NCI-H1694 treated with DMSO at 0.1 percent for 48 hours (cell line): Measurements from ENCODE around the gene WDTC1.
"Not testable (repeated sequence)": the region's sequence is repeated elsewhere in the genome, so short reads cannot be mapped to it uniquely, and the experiment has no call there.

Experiments
- DNase-seq: peaks from one replicate; lab custom pipeline; 2025; lab: John Stamatoyannopoulos, UW

Gene WDTC1

GRCh38 chr1:27234049-27234882 is at the start of gene WDTC1:
Gene WDTC1 (plus strand): TSS chr1:27234632. CDS start chr1:27261055, 26,423 bp downstream.
- DNase-seq = peak; percentile 85

GRCh38 chr1:27184665-27185064 is 49.8 kb upstream of the WDTC1 start:
- DNase-seq = not testable (repeated sequence)

- no peak for DNase-seq
Observed at GRCh38 chr1:27192039-27192529, 42.3 kb upstream of the WDTC1 start.

DNA sequence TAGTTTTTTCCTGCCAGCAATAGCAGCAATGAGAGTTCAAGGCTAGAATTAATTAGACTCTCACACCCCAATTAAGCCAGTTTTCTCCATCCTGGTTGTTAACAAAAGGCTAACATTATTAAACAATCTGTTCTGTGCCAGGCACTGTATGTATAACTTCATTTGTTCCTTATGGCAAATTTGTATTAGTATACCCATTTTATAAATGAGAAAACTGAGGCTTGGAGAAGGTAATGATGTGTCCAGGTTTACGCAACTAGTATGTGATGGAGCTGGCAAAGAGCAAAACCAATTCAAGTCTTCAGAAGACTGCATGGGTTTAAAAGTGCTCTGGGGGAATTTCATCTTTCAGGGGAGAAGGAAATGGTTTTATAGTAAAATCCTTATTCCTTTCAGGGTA is 41.2 kb upstream of the WDTC1 start:
- no peak for DNase-seq

GRCh38 chr1:27201295-27201694 is 33.1 kb upstream of the WDTC1 start:
- DNase-seq = no peak

- DNase-seq = no peak
Observed at GRCh38 chr1:27203946-27204345, 30.5 kb upstream of the WDTC1 start.

GRCh38 chr1:27207238-27207637 is 27.2 kb upstream of the WDTC1 start:
- not testable (repeated sequence) for DNase-seq

- not testable (repeated sequence) for DNase-seq
Observed at GRCh38 chr1:27208143-27208850, 26.1 kb upstream of the WDTC1 start.

DNA sequence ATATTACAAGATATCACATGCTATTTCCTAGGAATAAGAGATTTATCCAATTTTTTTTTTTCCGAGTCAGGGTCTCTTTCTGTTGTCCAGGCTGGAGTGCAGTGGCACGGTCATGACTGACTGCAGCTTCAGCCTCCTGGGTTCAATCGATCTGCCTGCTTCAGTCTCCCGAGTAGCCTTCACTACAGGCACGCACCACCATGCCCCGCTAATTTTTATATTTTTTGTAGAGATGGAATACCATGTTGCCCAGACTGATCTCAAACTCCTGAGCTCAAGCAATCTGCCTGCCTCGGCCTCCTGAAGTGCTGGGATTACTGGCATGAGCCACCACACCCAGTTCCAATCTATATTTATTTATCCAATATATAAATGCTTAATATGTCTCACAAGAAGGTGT is 18.0 kb upstream of the WDTC1 start:
- no peak for DNase-seq

DNA sequence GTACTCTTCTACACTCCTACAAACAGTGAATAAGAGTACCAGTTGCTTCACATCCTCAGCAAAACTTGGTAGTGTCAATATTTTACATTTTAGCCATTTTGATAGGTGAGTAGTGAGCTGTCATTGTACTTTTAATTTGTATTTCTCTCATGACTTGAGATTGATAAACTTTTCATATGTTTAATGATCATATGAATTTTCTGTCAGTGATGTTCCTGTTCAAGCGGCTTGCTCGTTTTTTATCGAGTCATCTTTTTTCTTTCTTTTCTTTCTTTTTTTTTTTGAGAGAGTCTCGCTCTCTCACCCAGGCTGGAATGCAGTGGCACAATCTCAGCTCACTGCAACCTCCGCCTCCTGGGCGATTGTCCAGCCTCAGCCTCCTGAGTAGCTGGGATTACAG is 17.0 kb upstream of the WDTC1 start:
- no peak for DNase-seq

DNA sequence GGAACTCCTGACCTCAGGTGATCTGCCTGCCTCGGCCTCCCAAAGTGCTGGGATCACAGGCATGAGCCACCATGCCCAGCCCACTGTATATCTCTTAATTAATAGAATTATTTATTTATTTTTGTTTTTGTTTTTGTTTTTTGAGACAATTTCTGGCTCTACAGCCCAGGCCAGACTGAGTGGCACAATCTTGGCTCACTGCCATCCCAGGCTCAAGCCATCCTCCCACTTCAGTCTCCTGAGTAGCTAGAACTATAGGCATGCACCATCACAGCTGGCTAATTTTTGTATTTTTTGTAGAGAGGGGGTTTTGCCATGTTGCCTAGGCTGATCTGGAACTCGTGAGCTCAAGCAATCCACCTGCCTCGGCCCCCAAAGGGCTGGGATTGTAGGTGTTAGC is 15.7 kb upstream of the WDTC1 start:
- no peak for DNase-seq

DNA sequence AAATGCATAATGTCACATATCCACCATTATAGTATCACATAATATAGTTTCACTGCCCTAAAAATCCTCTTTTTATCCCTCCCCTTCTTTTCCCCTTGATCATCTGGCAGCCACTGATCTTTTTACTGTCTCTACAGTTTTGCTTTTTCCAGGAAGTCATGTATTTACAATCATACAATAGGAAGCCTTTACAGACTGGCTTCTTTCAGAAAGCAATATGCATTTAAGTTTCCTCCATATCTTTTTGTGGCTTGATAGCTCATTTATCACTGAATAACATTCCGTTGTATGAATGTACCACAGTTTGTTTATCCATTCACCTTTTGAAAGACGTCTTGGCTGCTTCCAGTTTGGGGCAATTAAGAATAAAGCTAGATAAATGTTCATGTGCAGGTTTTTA is 14.3 kb upstream of the WDTC1 start:
- no peak for DNase-seq

DNA sequence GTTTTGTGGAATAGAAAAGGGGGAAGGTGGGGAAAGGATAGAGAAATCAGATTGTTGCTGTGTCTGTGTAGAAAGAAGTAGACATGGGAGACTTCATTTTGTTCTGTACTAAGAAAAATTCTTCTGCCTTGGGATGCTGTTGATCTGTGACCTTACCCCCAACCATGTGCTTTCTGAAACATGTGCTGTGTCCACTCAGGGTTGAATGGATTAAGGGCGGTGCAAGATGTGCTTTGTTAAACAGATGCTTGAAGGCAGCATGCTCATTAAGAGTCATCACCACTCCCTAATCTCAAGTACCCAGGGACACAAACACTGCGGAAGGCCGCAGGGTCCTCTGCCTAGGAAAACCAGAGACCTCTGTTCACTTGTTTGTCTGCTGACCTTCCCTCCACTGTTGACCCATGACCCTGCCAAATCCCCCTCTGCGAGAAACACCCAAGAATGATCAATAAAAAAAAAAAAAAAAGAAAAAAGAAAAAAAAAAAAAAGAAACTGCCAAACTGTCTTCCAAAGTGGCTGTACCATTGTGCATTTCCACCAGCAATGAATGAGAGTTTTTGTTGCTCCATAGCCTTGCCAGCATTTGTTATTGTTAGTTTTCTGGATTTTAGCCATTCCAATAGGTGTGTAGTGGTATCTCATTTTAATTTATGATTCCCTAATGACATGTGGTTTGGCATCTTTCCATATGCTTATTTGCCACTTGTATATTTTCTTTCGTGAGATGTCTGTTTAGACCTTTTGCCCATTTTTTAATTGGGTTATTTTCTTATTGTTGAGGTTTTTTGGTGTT is 13.5 kb upstream of the WDTC1 start:
- not testable (repeated sequence) for DNase-seq

GRCh38 chr1:27225621-27226020 is 8.8 kb upstream of the WDTC1 start:
- no peak for DNase-seq

DNA sequence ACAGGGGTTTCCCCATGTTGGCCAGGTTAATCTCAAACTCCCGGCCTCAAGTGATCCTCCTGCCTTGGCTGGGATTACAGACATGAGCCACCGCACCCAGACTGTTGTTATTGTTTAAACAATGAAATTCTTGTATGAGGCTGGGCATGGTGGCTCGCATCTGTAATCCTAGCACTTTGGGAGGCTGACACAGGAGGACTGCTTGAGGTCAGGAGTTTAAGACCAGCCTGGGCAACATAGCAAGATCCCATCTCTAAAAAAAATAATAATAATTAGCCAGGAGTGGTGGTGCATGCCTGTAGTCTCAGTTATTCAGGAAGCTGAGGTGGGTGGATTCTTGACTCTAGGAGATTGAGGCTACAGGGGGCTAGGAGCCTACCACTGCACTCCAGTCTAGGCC is 6.7 kb upstream of the WDTC1 start:
- no peak for DNase-seq

GRCh38 chr1:27233667-27234048 is 774 bp upstream of the WDTC1 start:
- DNase-seq = no peak

DNA sequence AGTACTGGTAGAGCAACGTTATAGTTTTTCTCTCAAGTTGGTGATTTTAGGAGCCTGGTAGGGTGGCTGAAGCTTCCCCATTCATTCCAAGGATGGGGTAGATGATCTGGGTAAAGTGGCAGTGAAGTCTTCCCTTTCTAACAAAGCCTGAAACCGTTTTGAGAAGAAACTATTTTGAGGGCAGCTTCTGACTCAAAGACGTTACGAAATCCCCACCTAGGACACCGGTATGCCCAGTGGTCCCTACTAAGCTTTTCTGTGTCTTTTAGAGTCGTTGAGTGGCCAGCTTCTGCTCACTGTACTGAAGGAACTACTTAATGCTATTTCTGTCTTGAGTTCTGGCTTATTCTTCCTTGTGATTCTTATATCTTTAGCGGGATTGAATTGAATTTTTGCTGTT is 1.4 kb downstream of the WDTC1 start:
- no peak for DNase-seq

DNA sequence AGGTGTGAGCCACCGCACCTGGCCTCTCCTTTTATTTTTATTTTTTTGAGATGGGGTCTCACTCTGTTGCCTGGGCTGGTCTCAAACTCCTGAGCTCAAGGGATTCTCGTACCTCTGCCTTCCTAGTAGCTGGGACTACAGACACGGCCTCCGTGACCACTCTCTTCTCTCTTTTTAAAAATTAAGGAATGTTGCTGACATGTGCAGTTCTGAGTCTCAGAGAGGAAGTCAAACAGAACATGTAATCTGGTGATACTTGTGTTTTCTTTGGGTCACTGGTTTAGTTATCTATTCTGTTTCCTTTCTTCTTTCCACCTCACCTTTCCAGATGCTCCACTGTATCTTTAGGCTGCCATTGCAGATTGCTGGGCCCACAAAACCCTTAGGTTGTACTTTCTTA is 2.7 kb downstream of the WDTC1 start:
- DNase-seq = no peak

DNA sequence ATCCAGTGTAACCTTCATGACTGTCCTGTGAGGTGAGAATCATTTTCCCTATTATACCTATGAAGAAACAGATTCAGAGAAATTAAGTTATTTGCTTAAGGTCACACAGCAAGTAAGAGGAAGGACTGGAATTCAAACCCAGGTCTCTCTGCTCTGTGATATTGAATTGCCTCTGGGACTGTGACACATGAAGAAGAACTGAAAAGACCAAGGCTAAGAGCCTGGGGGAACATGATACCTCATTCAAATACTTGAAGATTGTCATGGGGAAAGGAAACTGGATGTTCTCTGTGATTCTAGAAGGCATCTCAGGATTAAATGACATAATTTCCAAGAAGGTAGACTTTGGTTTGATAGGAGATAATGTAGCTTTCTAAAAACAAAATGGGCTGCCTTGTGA is 3.6 kb downstream of the WDTC1 start:
- no peak for DNase-seq

DNA sequence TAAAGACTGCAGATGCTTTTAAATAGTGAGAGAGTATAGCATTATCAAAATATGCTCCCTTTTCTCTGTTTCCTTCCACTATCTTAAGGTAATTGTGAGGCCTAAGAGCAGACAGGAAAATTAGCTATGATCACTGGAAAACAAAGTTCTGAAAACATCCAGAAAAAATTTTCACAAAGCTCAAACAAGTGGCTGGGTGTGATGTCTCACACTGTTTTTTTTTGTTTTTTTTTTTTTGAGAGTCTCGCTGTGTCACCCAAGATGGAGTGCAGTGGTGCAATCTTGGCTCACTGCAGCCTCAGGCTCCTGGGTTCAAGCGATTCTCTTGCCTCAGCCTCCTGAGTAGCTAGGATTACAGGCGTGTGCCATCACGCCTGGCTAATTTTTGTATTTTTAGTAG is 7.2 kb downstream of the WDTC1 start:
- DNase-seq = no peak

DNA sequence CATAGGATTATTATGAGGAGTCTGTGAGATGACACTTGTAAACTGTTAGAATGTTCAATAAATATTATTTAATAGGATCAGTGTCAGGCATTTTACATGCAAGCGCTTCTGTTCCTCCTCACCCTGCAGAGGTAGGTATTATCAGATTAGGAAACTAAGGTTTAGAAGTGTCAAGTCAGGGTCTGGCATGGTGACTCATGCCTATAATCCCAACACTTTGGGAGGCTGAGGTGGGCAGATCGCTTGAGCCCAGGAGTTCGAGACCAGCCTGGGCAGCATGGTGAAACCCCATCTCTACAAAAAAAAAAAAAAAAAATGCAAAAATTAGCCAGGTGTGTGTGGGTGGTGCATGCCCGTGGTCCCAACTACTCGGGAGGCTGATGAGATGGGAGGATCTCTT is 9.2 kb downstream of the WDTC1 start:
- not testable (repeated sequence) for DNase-seq

DNA sequence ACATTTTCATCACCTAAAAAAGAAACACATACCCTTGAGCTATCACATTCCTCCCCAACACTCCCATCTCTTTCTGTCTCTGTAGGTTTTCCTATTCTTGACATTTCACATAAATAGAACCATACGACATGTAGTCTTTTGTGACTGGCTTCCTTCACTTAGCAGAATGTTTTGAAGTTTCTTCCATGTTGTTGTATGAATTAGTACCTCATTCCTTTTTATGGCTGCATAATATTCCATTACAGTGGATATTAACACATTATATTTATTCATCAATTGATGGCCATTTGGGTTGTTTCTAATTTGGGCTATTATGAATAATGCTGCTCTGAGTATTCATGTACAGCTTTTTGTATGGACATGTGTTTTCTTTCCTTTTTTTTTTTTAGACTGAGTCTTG is 11.8 kb downstream of the WDTC1 start:
- no peak for DNase-seq

DNA sequence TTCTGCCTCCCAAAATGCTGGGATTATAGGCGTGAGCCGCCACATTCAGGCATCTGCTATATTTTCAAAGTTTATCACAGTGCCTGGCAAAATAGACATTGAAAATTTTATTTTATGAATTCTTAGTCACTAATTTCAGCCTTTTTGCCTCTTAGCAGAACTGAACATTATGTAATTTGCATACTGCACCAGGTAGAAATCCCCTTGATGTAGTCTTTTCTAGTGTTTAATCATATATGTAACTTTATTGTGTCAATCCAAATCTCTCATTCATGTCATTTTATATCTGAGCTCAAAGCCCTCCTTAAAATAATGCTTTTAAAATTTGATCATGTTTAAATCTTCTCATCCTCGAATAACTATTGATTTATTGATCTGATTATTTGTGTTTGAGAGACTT is 19.2 kb downstream of the WDTC1 start:
- no peak for DNase-seq
